Measurements from ENCODE around the gene TREM1.

TREM1 gene

DNA sequence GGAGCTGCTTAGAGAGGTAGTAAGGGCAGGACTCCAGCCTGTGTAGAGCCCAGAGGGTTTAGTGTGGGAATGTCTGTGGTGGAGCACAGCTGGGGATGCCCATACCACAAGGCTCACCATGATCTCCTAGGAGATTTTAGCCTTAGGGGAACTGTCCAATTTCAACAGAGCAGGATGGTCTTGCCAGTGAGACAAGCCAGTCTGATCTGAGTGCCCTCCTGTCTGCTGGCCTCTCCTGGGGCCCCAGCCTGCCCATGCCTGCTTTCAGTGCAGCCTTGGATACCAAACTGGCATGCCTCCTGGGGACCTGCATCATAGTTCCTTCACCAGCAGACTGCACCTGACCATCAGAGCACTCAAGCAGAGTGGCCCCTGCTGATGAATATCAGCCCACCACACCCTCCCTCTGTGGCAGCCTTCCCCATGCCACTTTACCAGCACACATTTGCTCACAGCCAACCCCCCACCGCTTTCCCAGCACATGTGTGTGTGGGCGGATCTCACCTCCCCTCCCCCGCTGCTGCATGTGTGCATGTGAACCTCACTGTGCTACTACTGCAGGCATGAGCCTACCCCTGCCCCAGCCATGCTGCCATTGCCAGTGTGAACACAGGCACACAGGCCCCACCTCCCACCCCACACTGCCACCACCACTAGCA, 7.9 kb upstream of the TREM1 start:
- no CpG with 5 or more reads among the region's 3 CpGs for WGBS (ENCODE audit: insufficient coverage, insufficient read length)
- no peak overlapping the region for H3K4me3 ChIP-seq (ENCODE audit: low read length)
- no peak overlapping the region for H3K27ac ChIP-seq (ENCODE audit: low read length)
- H3K9me3 ChIP-seq (ENCODE audit: control insufficient read depth, insufficient read depth, low read length) = no peaks in the 10 kb centered on the region; the same call in 1 of the 2 replicates
- peaks cover 4% of the 10 kb centered on the region for H3K4me1 ChIP-seq (ENCODE audit: control insufficient read depth, insufficient read depth, low read length)
- H3K36me3 ChIP-seq (ENCODE audit: control insufficient read depth, insufficient read depth, low read length) = no peaks in the 10 kb centered on the region
- H3K27me3 ChIP-seq (ENCODE audit: control insufficient read depth, insufficient read depth, low read length) = peaks cover 3% of the 10 kb centered on the region; the same call in 1 of the 2 replicates
- DNase-seq (ENCODE audit: low read depth, low spot score) = no peak

DNA sequence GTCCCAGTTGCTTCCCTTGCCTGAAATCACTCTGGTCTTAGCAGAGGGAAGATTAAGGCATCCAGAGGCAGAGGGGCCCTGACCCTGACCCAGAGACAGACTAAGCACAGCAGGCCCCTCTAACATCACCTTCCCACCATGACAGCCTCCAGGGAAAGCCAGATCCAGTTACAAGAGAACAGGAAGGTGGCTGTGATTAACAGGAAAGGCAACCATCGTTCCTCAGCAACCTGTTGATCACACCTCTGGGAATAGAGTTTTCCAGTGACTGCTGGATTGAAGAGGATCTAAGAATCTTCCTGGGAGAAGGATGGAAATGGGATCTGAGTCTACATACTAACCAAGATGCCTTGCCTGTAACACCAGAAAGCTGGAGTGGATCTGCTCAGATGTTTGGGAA, 5.2 kb upstream of the TREM1 start:
- peaks cover 3% of the 10 kb centered on the region; the same call in 1 of the 2 replicates for H3K27me3 ChIP-seq (ENCODE audit: control insufficient read depth, insufficient read depth, low read length)
- H3K27ac ChIP-seq (ENCODE audit: low read length) = no peak overlapping the region
- peaks cover 4% of the 10 kb centered on the region for H3K4me1 ChIP-seq (ENCODE audit: control insufficient read depth, insufficient read depth, low read length)
- no peaks in the 10 kb centered on the region for H3K9me3 ChIP-seq (ENCODE audit: control insufficient read depth, insufficient read depth, low read length)
- H3K36me3 ChIP-seq (ENCODE audit: control insufficient read depth, insufficient read depth, low read length) = no peaks in the 10 kb centered on the region
- no CpG with 5 or more reads among the region's 1 CpG for WGBS (ENCODE audit: insufficient coverage, insufficient read length)
- no peak overlapping the region for H3K4me3 ChIP-seq (ENCODE audit: low read length)
- no peak for DNase-seq (ENCODE audit: low read depth, low spot score)

DNA sequence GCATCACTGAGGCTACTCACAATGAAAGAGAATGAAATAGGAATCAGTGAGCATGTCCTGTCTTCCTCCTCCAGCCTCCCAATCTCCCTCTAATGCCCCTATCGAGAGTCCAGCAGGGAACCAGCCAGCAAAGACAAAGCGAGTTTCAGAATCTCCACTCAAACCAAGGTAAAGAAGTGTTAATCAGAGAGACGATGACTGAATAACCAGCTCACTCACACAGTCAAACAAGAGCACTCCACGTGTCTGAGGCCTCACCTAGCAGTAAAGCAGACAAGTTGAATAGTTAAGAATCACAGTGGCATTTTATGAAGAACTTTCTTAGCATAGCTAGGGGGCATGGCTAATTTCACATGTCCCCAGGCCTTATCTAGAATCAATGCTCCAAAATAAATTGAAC, 3.3 kb upstream of the TREM1 start:
- Histone ChIP-seq H3K36me3 (ENCODE audit: control insufficient read depth, insufficient read depth, low read length) (no peaks in the 10 kb centered on the region), H3K9me3 (ENCODE audit: control insufficient read depth, insufficient read depth, low read length) (no peaks in the 10 kb centered on the region), H3K27ac (ENCODE audit: low read length) (no peak overlapping the region), H3K4me3 (ENCODE audit: low read length) (no peak overlapping the region), H3K4me1 (ENCODE audit: control insufficient read depth, insufficient read depth, low read length) (peaks cover 3% of the 10 kb centered on the region; the same call in 1 of the 2 replicates), H3K27me3 (ENCODE audit: control insufficient read depth, insufficient read depth, low read length) (peaks cover 5% of the 10 kb centered on the region; the same call in 1 of the 2 replicates)
- WGBS (ENCODE audit: insufficient coverage, insufficient read length) = no CpG with 5 or more reads among the region's 4 CpGs
- DNase-seq (ENCODE audit: low read depth, low spot score) = no peak

DNA sequence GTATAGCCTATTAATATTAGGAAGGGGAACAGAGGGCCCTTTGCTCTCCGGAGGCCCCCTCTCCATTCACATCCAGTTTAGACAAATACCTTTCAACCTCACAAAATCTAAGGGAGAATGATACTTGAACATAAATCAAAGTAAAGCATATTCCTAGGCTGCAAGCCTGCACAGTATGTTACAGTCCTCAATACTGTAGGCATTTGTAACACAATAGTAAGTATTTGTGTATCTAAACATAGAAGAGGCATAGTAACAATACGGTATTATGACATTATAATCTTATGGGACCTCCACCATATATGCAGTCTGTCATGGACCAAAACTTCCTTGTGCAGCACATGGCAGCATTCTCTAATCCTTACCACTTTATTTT, 2.3 kb upstream of the TREM1 start:
- no peaks in the 10 kb centered on the region for H3K4me1 ChIP-seq (ENCODE audit: control insufficient read depth, insufficient read depth, low read length)
- no CpG with 5 or more reads among the region's 2 CpGs for WGBS (ENCODE audit: insufficient coverage, insufficient read length)
- peaks cover 5% of the 10 kb centered on the region; the same call in 1 of the 2 replicates for H3K27me3 ChIP-seq (ENCODE audit: control insufficient read depth, insufficient read depth, low read length)
- H3K27ac ChIP-seq (ENCODE audit: low read length) = no peak overlapping the region
- DNase-seq (ENCODE audit: low read depth, low spot score) = no peak
- H3K9me3 ChIP-seq (ENCODE audit: control insufficient read depth, insufficient read depth, low read length) = no peaks in the 10 kb centered on the region
- no peak overlapping the region for H3K4me3 ChIP-seq (ENCODE audit: low read length)
- H3K36me3 ChIP-seq (ENCODE audit: control insufficient read depth, insufficient read depth, low read length) = no peaks in the 10 kb centered on the region

DNA sequence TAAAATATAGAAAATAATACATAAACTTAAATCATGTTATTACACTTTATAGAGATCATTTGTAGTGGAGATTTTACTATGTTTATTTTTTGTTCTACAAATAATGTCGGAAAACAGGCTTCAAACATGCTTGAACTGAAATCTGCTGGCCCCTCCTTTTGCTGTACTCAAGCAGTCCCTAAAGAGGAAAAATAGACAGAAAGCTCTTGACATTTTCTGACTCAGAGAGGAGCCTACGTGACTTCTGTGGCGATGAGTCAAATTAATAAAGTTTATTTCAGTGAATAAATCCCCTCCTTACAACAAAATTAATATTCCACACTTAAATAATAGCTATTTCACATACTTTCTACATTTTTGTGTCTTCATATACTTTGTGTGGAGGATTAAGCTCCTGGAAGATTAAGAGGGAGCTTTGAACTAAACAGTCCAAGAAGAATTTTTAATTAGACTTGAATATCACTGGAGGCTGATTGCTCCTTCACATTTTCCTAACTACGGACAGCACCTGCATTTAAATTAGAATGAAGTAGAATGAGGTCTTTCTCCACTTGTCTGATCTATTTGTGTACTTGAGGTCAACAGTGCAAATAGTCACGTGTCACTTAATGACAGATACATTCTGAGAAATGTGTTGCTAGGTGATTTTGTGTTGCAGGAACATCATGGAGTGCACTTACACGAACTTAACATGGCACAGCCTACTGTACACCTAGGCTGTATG, 1.7 kb upstream of the TREM1 start:
- WGBS (ENCODE audit: insufficient coverage, insufficient read length) = no CpG with 5 or more reads among the region's 6 CpGs
- H3K27me3 ChIP-seq (ENCODE audit: control insufficient read depth, insufficient read depth, low read length) = peaks cover 5% of the 10 kb centered on the region; the same call in 1 of the 2 replicates
- DNase-seq (ENCODE audit: low read depth, low spot score) = no peak

DNA sequence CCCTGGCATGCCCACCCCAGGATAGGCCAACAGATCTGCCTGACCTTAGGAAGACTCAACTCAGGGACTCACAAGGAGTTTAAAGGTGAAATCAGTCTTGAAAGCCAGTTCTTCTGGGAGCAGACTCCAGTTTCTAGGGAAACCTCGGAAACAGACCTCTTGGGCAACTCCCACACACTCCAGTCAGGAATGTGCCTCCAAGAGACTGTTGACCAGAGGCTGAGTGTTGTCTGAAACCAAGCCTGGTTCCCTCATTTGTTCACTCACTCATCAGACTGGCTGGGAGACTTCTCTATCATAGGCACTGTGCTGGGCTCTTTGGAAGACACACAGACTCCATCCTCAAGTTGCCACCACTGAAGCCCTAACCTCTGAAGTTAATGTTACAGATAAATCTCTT, 1.8 kb downstream of the TREM1 start:
- Histone ChIP-seq H3K27ac (ENCODE audit: low read length) (no peak overlapping the region), H3K27me3 (ENCODE audit: control insufficient read depth, insufficient read depth, low read length) (peaks cover 2% of the 10 kb centered on the region; the same call in 1 of the 2 replicates), H3K4me1 (ENCODE audit: control insufficient read depth, insufficient read depth, low read length) (no peaks in the 10 kb centered on the region), H3K36me3 (ENCODE audit: control insufficient read depth, insufficient read depth, low read length) (no peaks in the 10 kb centered on the region), H3K9me3 (ENCODE audit: control insufficient read depth, insufficient read depth, low read length) (no peaks in the 10 kb centered on the region), H3K4me3 (ENCODE audit: low read length) (no peak overlapping the region)
- no CpG with 5 or more reads among the region's 1 CpG for WGBS (ENCODE audit: insufficient coverage, insufficient read length)
- DNase-seq (ENCODE audit: low read depth, low spot score) = no peak

More for the DNA sequence above, 1.7 kb upstream of the TREM1 start:
- H3K4me3 ChIP-seq (ENCODE audit: low read length) = no peak overlapping the region
- no peaks in the 10 kb centered on the region for H3K4me1 ChIP-seq (ENCODE audit: control insufficient read depth, insufficient read depth, low read length)
- H3K27ac ChIP-seq (ENCODE audit: low read length) = no peak overlapping the region
- no peaks in the 10 kb centered on the region for H3K9me3 ChIP-seq (ENCODE audit: control insufficient read depth, insufficient read depth, low read length)
- no peaks in the 10 kb centered on the region for H3K36me3 ChIP-seq (ENCODE audit: control insufficient read depth, insufficient read depth, low read length)

DNA sequence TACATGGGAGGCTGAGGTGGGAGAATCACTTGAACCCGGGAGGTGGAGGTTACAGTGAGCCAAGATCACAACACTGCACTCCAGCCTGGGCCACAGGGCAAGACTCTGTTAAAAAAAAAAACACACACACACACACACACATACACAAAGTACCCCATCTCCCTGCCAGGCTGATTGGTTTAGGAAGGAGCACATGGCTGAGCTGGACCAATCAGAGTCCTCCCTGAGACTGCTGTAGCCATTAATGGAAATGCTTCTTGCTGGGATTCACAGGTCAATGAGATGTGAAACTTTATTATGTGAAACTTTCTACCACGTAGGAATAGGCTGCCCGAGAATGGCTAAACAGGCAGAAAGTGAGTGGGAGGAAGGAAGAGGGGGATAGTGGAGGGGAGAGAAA, 2.9 kb downstream of the TREM1 start:
- no peaks in the 10 kb centered on the region for H3K36me3 ChIP-seq (ENCODE audit: control insufficient read depth, insufficient read depth, low read length)
- no peaks in the 10 kb centered on the region for H3K9me3 ChIP-seq (ENCODE audit: control insufficient read depth, insufficient read depth, low read length)
- DNase-seq (ENCODE audit: low read depth, low spot score) = no peak
- no peaks in the 10 kb centered on the region for H3K4me1 ChIP-seq (ENCODE audit: control insufficient read depth, insufficient read depth, low read length)
- H3K27ac ChIP-seq (ENCODE audit: low read length) = no peak overlapping the region
- peaks cover 2% of the 10 kb centered on the region; the same call in 1 of the 2 replicates for H3K27me3 ChIP-seq (ENCODE audit: control insufficient read depth, insufficient read depth, low read length)
- WGBS (ENCODE audit: insufficient coverage, insufficient read length) = no CpG with 5 or more reads among the region's 3 CpGs
- H3K4me3 ChIP-seq (ENCODE audit: low read length) = no peak overlapping the region

DNA sequence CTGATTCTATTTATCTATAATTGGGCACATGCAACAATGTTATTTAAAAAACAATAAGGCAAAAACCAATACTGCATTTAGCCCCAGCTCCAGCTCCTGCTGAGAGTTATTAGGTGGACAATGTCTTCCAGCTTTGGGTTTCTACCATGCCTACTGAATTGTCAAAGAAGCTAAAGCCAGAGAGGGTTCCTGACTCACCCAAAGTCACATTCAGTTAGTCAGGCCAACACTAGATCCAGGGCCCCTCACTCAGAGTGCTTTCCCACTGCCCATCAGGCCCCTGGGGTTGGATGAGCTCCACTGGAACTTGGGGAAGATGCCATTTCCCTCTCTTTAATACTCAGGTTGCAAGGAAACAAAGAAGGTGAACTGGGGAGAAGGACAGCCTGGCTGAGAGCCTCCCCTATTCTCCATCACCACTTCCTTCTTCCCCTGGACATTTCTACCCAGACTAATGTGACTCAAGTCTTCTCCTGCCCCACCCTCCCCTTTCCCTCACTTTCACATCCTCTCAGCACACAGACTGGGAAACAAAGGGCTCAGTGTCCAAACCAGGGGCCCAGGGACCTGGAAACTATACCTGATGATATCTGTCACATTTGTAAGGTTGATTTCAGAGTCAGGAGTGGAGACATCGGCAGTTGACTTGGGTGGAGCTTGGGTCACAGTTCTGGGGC, 6.0 kb downstream of the TREM1 start:
- WGBS (ENCODE audit: insufficient coverage, insufficient read length) = no CpG with 5 or more reads among the region's 1 CpG
- no peak for DNase-seq (ENCODE audit: low read depth, low spot score)
- H3K4me3 ChIP-seq (ENCODE audit: low read length) = no peak overlapping the region
- H3K4me1 ChIP-seq (ENCODE audit: control insufficient read depth, insufficient read depth, low read length) = no peaks in the 10 kb centered on the region
- H3K27ac ChIP-seq (ENCODE audit: low read length) = no peak overlapping the region
- H3K9me3 ChIP-seq (ENCODE audit: control insufficient read depth, insufficient read depth, low read length) = no peaks in the 10 kb centered on the region
- H3K36me3 ChIP-seq (ENCODE audit: control insufficient read depth, insufficient read depth, low read length) = no peaks in the 10 kb centered on the region
- H3K27me3 ChIP-seq (ENCODE audit: control insufficient read depth, insufficient read depth, low read length) = no peaks in the 10 kb centered on the region; the same call in 1 of the 2 replicates

DNA sequence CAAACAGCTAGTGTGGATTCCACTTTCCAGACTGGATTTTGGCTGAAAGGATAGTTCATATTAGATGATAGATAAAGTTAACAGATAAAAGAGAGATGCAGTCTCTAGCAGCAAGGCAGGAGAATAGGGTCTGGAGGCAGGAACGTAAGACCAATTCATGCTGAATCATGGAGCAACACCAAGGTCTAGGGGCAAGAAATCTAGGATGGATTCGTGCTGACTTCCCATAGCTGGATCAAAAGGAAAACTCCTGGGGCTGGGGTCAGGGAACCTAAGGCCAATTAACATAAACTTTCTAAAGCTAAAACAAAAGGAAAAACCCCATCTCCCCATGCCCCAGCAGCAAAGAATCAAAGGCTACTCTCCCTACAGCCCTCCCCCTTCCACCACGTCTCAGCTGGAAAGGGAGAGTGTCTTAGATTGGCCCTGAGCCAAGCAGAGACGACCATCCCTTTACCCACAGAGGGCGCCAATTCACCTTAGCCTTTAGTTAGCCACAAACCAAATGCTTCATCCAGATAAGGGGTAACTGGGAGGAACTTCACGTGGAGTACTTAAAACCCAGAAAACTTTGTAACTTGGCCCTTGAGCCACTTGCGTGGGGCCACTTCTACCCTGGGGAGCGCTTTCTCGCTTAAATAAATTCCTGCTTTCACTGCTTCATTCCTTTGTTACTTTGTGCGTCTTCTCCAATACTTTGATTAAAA, 7.6 kb downstream of the TREM1 start:
- WGBS (ENCODE audit: insufficient coverage, insufficient read length) = no CpG with 5 or more reads among the region's 10 CpGs
- Histone ChIP-seq H3K4me1 (ENCODE audit: control insufficient read depth, insufficient read depth, low read length) (no peaks in the 10 kb centered on the region), H3K27ac (ENCODE audit: low read length) (no peak overlapping the region), H3K9me3 (ENCODE audit: control insufficient read depth, insufficient read depth, low read length) (no peaks in the 10 kb centered on the region), H3K36me3 (ENCODE audit: control insufficient read depth, insufficient read depth, low read length) (no peaks in the 10 kb centered on the region), H3K27me3 (ENCODE audit: control insufficient read depth, insufficient read depth, low read length) (no peaks in the 10 kb centered on the region), H3K4me3 (ENCODE audit: low read length) (no peak overlapping the region)
- DNase-seq (ENCODE audit: low read depth, low spot score) = peak; percentile 78

DNA sequence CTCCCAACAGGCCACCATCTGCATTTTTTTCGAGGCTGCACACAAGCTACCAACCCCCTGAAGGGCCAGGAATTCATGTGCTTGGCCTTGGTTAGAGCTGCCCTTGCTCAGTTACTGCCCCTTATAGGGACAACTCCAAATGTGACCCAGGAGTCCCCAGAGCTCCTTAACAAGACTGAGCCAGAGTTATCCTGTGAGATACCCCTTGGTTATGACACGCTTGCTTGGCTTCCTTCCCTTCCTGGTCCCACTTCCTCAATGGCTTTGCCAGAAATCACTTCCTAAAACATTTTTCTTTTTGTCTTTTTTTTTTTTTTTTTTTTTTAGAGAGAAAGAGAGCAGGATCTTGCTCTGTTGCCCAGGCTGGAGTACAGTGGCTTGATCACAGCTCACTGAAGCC, 8.9 kb downstream of the TREM1 start:
- H3K9me3 ChIP-seq (ENCODE audit: control insufficient read depth, insufficient read depth, low read length) = no peaks in the 10 kb centered on the region
- WGBS (ENCODE audit: insufficient coverage, insufficient read length) = no CpG with 5 or more reads among the region's 2 CpGs
- H3K4me3 ChIP-seq (ENCODE audit: low read length) = no peak overlapping the region
- DNase-seq (ENCODE audit: low read depth, low spot score) = no peak
- no peaks in the 10 kb centered on the region for H3K4me1 ChIP-seq (ENCODE audit: control insufficient read depth, insufficient read depth, low read length)
- no peaks in the 10 kb centered on the region for H3K36me3 ChIP-seq (ENCODE audit: control insufficient read depth, insufficient read depth, low read length)
- H3K27me3 ChIP-seq (ENCODE audit: control insufficient read depth, insufficient read depth, low read length) = no peaks in the 10 kb centered on the region
- no peak overlapping the region for H3K27ac ChIP-seq (ENCODE audit: low read length)

All from iPS DF 6.9 (cell line).